GM19099 (cell line): Measurements from ENCODE around the gene POM121L12.

Experiments used
- POLR2A ChIP-seq: IDR thresholded peaks from 3 replicates; pipeline ENCODE4 v1.6.1; 2011; ENCODE audit warnings: low read depth; ENCODE audit not compliant: insufficient read length; ENCODE audit errors: extremely low read depth

POM121L12 gene

DNA sequence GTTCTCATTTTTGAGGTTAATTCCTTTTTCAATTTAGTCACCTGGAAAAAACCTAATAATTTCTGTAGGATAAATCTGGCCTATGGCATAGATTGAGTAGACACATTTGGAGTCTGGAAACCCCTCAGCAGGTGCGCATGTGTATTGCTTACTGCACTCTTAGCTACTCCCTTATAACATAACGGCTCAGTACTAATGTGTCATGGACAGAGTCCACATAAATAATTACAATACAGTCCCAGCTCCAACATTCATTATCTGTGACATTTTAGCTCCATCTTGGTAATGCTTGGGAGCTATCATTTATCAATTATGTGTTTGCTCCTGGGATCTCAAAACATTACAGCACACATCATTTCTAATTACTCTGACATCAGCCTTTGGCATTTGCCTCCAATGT lies 33.2 kb downstream of the POM121L12 start:
- no peak for TF ChIP-seq POLR2A

DNA sequence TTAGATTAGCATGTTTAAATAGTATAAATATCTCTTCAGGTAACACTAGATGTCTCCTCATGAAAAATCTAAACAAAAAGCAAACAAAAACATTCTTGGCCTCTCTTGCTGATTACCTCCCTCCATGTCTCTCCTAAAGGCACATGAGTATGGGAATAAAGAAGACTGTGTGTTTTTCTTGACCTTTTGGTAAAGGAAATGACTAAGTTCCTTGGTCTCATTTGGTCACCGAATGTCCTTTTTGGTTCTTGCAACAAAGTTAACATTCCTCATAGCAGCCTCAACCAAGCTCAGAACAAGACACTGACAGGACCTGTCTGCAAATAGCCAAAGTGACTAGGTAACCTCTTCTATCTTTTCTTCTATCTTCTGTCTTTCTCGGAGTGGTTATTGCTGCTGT lies 35.5 kb downstream of the POM121L12 start:
- no peak for TF ChIP-seq POLR2A
